NCI-H524 treated with DMSO at 0.1 percent for 48 hours (cell line): ENCODE results near the gene MYZAP.

Source experiments
- DNase-seq: peaks from one replicate; lab custom pipeline; 2025; lab: John Stamatoyannopoulos, UW

MYZAP gene

DNA sequence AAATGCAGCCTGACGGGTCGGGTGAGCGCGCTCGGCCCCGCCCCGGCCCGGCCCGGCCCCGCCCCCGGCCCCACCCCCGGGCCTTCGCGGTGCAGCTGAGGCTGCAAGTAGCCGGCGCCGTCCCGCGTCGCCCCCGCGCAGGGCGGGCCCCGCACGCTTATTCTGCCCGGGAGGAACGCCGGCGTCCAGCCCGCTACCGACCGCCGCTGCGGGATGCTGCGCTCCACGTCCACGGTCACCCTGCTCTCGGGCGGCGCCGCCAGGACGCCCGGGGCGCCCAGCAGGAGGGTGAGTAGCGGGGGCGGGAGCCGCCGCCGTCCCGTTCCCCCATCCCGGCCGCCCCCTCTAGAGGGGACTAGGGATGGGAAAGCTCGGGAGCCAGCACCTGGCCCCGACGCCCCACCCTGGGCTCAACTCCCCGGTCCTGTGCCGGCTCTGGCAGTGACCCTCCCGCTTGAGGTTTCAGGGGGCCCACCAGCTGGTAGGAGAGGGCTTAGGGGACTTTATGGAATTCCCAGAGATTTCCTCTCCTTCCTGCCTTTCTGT lies at the start of gene MYZAP:
MYZAP (plus strand) TSS at position 83 of the 546 bp plus-strand sequence; CDS start at position 214, 131 bp downstream.
- no peak for DNase-seq

GRCh38 chr15:57542505-57542817 lies 49.2 kb upstream of the MYZAP start:
- DNase-seq = no peak

GRCh38 chr15:57544848-57545480 lies 46.7 kb upstream of the MYZAP start:
- no peak for DNase-seq

- DNase-seq = peak; percentile 81
Observed at GRCh38 chr15:57545995-57546394, 45.7 kb upstream of the MYZAP start.

DNA sequence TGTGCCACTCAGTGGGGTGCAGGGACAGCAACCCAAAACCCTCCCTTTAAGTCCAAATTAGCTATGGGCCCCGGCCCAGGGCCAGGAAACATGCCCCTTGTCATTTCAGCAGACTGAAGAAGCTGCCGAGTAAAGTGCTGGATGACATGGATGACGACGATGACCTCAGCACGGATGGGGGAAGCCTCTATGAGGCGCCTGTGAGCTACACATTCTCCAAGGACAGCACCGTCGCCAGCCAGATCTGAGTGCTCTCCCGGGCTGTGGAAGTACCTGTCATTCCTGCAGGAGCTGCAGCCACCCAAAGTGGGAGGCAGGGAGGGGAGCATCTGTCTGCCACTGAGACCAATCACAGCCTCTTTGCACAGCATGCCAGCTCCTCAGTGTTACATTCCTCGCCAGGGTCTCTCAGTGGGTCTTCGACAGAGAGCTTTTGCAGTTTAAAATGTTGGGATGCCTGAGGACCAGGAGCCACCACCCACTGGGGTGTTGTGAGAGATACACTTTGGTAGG lies 44.4 kb upstream of the MYZAP start:
- DNase-seq = no peak

- no peak for DNase-seq
Observed at GRCh38 chr15:57548351-57548750, 43.4 kb upstream of the MYZAP start.

GRCh38 chr15:57548835-57549234 lies 42.9 kb upstream of the MYZAP start:
- no peak for DNase-seq

DNA sequence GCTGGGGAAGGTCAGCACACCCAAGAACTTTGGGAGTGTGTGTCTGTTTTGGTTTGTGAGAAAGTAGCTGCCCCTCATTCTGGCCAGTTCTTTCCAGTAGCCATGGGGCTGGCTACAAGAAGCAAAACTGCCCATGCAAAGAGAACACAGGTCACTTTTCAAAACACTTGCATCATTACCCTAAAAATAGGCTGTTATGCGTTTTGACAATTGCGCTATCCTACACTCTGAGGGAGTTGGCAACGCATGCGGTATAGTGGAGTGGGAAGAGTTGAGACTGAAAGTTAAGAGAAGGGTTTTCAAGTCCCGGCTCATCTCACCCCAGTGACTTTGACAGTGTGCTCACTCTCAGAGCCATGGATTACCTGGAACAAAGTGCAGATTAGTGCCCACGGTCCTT lies 41.8 kb upstream of the MYZAP start:
- no peak for DNase-seq

DNA sequence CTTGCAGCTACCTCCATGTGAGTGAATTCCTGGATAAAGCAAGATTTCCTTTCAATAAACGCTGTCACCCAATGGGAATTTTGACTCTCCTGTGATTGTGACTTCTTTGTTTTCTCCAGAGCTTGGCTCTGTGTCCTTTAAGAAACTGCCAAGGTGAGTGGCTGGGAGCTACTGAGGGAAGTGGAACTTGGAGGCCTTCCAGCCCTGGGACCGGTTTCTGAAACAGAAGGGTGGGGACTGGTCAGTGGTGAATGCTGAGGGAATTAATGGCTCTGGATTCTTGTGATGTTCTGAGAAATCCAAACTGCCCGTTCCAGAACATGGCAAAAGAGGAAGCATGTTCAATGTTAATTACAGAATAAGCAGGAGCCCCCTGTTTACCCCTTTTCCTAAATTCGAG lies 41.1 kb upstream of the MYZAP start:
- DNase-seq = no peak

DNA sequence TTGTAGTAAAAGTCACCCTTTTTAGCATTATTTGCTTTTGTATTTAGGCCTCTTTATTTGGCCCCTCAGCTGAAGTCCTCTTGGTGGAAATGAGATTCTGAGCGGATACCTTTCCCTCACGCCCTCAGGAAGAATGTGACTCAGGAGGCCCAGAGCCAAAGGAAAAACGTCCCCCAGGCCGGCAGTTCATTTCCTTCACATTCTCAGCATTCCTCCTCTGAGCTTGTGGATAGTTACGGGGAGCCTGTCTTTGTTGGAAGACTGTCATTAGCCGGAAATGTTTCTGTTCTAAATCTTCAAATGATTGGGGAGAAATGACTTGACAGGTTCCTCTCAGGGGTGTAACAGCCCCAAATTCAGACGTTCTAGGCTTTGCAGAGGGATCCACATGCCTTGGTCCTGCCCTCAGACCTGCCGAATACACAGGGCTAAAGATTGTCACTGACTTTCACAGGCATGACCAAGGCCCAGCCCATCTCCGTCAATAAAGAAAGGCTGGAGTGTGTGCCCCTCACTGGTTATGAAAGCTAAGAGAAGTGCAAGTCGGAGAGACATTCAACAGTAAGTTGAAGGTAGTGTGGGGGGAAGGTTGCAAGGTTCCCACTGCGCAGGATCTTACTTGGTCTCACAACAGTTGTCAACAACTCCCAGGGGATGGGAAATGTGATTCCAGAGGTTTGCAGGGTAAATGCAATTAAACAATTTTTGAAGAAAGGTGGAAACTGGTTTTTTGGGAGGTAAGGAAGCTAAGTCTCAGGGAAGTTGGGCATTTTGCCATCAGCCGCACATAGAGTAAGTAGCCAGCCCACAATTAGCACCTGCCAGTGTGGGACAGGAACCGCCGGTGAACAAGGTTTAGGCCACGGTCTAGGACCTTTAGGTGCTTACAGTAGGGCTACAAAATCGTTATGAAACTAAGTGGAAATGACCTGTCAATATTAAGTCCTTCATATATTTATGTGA lies 39.7 kb upstream of the MYZAP start:
- DNase-seq = no peak

- no peak for DNase-seq
Observed at GRCh38 chr15:57552678-57553334, 38.9 kb upstream of the MYZAP start.

GRCh38 chr15:57553526-57553925 lies 38.2 kb upstream of the MYZAP start:
- peak; percentile 50 for DNase-seq

GRCh38 chr15:57554063-57554811 lies 37.5 kb upstream of the MYZAP start:
- peak; percentile 97 for DNase-seq

DNA sequence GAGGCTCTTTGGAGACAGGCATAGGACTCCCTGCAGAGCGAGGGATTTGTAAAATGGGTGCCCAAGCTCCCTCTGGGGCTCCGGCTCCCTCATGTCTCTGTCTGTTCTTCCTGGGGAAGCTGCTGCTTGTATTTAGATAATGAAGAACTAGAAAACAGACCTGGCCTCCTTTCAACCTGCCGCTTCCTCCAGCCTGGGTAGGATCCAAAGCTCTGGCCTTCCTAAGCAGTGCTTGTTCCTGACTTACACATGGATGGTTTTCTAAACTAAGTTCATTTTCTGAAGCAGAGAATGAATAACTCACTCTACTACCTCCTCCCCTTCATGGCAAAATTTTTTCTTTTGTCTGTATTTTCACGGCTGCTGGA lies 36.9 kb upstream of the MYZAP start:
- DNase-seq = no peak

- DNase-seq = peak; percentile 66
Observed at GRCh38 chr15:57555270-57555669, 36.4 kb upstream of the MYZAP start.

DNA sequence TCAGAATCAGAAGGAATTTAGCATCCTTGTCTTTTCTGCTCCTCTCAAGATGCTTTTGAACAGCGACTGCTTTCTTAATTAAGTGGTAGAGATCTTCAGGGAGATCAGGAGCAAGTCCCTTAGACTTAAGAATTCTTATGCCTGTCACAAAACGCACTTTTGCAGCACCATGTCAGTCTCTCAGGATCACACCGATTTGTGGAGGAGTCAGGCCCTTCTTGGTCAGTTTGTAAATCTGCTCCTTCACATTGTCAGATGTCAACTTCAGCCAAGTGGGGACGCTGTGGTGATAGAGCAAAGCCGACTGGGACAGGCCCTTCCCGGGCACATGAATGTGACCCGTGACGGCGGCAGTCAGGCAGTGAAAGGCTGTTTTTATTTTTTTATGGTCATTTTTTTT lies 35.7 kb upstream of the MYZAP start:
- peak; percentile 61 for DNase-seq

GRCh38 chr15:57557267-57557666 lies 34.4 kb upstream of the MYZAP start:
- no peak for DNase-seq

GRCh38 chr15:57557810-57558209 lies 33.9 kb upstream of the MYZAP start:
- no peak for DNase-seq

GRCh38 chr15:57559875-57560274 lies 31.8 kb upstream of the MYZAP start:
- no peak for DNase-seq

GRCh38 chr15:57561041-57561711 lies 30.5 kb upstream of the MYZAP start:
- DNase-seq = peak; percentile 21

GRCh38 chr15:57562196-57562769 lies 29.4 kb upstream of the MYZAP start:
- DNase-seq = no peak
